GM19438 (cell line): Measurements from ENCODE around the gene ATXN2.

Experiments
- ATAC-seq: cut with Tn5 transposase; IDR thresholded peaks from one replicate; pipeline ENCODE4 v1.9.1; 2021; ENCODE audit warnings: low read depth; ENCODE audit not compliant: unreplicated experiment

ATXN2 gene

GRCh38 chr12:111424793-111425251, 174.3 kb downstream of the ATXN2 start:
- ATAC-seq, result no peak

GRCh38 chr12:111424189-111424792, 174.8 kb downstream of the ATXN2 start:
- ATAC-seq, result no peak

GRCh38 chr12:111420494-111420893, 178.6 kb downstream of the ATXN2 start:
- no peak for ATAC-seq

- ATAC-seq, result no peak
Measured at GRCh38 chr12:111419784-111420183, 179.3 kb downstream of the ATXN2 start.

- ATAC-seq, result no peak
Measured at GRCh38 chr12:111418594-111418880, 180.6 kb downstream of the ATXN2 start.

- ATAC-seq, result no peak
Measured at GRCh38 chr12:111417784-111418593, 181.1 kb downstream of the ATXN2 start.

GRCh38 chr12:111417290-111417689, 181.8 kb downstream of the ATXN2 start:
- no peak for ATAC-seq

- ATAC-seq, result no peak
Measured at GRCh38 chr12:111414711-111415252, 184.3 kb downstream of the ATXN2 start.

GRCh38 chr12:111413442-111414086, 185.6 kb downstream of the ATXN2 start:
- no peak for ATAC-seq

- no peak for ATAC-seq
Measured at GRCh38 chr12:111412830-111413441, 186.2 kb downstream of the ATXN2 start.

GRCh38 chr12:111412007-111412829, 186.9 kb downstream of the ATXN2 start:
- ATAC-seq, result no peak

GRCh38 chr12:111411185-111411764, 187.8 kb downstream of the ATXN2 start:
- no peak for ATAC-seq

- ATAC-seq, result no peak
Measured at GRCh38 chr12:111410431-111411184, 188.5 kb downstream of the ATXN2 start.

GRCh38 chr12:111409780-111410430, 189.2 kb downstream of the ATXN2 start:
- ATAC-seq, result no peak

- ATAC-seq, result no peak
Measured at GRCh38 chr12:111409403-111409779, 189.7 kb downstream of the ATXN2 start.

- ATAC-seq, result no peak
Measured at GRCh38 chr12:111408686-111409402, 190.3 kb downstream of the ATXN2 start.

- ATAC-seq, result no peak
Measured at GRCh38 chr12:111408116-111408440, 191.0 kb downstream of the ATXN2 start.
